ENCODE results near the gene ZNF81.

DNA sequence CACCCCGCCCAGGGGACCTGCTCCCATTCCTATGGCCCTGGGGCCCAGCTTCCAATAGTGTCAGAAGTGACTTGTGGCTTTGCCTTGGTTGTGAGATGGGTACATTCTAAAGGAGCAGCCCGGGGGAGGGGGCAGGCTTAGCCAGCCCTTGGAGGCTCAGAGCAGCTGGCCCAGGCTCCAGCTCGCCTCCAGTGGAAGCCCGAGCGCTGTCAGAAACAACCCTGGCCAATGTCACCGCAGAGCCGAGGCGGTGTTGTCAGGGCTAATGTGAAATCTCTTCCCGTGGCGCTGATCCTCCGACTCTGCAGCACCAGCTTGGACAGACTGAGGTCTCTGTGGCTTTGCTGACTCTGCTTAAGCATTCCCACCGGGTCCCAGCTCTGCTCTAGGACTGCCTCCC, 29.2 kb upstream of the ZNF81 start:
- TF ChIP-seq, protein P1, sequence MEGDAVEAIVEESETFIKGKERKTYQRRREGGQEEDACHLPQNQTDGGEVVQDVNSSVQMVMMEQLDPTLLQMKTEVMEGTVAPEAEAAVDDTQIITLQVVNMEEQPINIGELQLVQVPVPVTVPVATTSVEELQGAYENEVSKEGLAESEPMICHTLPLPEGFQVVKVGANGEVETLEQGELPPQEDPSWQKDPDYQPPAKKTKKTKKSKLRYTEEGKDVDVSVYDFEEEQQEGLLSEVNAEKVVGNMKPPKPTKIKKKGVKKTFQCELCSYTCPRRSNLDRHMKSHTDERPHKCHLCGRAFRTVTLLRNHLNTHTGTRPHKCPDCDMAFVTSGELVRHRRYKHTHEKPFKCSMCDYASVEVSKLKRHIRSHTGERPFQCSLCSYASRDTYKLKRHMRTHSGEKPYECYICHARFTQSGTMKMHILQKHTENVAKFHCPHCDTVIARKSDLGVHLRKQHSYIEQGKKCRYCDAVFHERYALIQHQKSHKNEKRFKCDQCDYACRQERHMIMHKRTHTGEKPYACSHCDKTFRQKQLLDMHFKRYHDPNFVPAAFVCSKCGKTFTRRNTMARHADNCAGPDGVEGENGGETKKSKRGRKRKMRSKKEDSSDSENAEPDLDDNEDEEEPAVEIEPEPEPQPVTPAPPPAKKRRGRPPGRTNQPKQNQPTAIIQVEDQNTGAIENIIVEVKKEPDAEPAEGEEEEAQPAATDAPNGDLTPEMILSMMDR (IDR thresholded peaks at IDR 0.05) = no peak
- no peak for TF ChIP-seq POLR2A (IDR thresholded peaks at IDR 0.05)
